NCI-H345 treated with DMSO at 0.1 percent for 48 hours (cell line): Measurements from ENCODE around the gene ZNF513.

Source experiments
- DNase-seq: peaks from one replicate; lab custom pipeline; 2025; ENCODE audit not compliant: unreplicated experiment; lab: John Stamatoyannopoulos, UW

The ZNF513 gene

DNA sequence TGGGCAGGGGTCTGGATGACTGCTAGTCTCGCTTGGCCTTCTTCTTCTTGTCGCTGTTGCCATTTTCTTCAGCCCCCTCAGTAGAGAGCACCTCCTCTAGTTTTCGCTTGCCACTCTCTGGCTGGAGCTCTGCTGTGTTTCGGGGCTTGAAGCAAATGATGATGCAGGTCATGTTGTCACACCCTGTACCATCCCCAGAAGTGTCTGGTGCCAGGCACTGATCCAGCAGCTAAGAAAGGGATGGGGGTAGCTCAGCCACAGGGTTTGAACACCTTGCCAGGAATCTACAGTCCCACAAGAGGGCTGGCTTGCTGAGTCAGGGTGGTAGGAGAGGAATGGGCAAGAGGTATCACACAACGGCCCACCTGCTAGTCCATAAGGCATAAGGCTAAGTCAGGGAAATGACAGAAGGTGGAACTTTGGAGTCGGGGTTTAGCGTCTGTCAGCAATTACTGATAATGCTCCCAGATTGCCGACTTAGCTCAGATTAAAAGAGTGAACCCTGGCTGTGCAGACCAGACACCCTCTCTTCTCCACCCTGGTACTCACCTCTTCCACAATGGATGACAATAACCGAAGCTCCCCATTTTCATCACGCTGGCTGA, 1.1 kb upstream of the ZNF513 start:
- no peak for DNase-seq

DNA sequence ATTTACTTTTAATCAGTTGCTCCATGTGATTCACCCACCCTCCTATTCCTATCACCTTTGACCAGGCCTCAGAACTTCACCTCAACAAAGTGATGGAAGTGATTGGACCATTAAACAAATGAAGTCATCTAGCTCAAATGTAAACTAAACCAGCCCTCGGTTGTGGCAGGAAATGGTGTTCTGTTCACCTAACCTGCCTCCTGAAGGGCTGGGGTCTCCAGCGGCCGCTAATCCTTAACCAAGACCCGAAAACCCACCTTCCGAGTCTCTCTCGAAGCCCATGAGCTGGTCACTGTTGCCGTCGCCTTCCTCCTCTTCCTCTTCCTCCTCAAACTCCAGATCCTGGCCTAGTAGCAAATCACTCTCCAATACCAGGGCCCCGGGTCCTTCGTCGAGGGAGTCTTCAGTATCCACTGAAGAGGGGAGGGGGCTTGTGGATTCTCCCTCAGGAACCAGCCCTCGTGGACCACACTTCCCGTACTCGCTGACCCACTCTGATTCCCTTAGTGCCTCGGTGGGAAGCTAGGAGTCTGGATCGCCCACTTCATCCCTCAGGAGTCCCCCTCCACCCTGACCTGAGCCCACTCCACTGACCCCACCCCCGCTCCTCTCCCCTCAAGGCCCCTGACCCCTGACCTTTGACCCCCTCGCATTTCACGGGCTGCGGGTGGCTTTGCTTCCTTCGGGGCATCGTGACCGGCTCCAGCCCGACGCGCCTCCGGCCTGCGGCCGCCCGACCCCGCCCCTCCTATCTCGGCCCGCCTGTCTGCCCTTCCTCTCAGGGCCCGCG, 503 bp downstream of the ZNF513 start:
- no peak for DNase-seq

DNA sequence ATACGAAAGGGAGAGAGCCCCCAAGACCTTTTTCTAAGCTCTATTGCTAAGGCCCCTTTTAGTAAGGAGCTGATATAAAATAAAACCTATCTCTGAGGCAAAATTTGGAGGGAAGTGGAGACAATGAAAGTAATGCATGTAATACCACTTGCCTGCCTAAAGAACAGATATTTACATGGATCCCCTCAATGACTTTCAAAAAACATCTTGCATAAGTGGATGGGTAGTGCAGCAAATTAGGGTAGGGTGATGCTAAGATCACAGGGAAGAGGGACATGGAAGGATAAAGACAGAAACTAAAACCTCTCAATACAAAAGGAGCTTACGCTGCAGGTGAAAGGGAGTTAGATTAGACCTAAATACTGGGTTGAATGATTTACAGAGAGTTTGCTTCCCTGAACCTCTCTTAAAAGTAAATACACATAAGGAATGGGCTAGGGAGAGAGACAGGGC, 1.1 kb downstream of the ZNF513 start:
- no peak for DNase-seq

DNA sequence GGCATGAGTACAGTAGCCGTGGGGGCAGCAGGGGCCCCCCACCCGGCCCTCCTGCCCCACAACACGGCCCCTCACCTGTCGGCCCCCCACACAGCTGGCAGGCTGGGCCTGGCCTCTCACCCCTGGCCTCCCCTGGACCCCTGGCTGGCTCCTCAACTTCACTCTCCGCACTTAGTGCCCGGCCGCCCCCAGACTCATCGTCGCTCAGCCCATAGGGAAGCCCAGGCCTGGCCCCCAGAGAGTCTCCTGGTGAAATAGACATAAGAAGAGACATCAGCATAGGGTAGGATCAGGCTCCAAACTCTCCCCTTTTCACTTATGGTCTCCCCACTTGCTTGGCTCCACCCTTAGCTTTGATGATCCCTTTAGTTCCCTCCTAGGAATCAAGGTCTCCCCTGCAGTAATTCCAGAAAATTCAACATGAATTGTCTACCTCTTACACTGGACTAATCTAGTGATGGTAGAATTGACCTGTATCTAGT, 1.7 kb downstream of the ZNF513 start:
- no peak for DNase-seq

DNA sequence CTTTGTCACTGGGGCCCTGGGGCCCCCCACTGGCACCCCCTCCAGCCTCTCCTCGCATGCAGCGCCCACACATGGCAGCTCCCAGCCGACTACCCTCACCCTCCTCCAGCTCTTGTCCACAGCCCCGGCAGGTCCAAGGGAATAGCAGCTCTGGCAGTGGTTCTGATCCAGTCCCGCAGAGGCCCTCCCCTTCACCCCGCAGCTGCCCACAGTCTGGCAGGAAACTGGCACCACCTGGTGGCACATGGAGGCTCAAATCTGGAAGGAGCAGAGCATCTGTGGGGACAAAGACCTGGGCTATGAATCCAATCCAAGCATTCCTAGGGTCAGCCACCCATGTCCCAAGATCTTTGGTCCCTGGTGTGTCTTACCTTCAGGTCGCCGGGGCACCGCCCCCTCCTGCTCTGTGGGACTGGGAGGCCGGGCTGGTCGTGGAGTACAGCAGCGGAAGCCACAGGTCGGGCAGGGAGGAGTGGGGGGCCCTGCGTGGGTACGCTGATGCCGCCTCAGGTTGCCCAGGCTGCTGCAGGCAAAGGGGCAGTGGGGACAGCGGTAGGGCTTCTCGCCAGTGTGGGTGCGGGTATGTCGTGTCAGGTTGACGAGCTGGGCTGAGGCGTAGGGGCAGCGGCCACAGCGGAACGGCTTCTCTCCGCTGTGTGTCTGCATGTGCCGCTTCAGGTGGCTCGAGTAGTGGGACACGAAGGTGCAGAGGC, 2.3 kb downstream of the ZNF513 start:
- no peak for DNase-seq

DNA sequence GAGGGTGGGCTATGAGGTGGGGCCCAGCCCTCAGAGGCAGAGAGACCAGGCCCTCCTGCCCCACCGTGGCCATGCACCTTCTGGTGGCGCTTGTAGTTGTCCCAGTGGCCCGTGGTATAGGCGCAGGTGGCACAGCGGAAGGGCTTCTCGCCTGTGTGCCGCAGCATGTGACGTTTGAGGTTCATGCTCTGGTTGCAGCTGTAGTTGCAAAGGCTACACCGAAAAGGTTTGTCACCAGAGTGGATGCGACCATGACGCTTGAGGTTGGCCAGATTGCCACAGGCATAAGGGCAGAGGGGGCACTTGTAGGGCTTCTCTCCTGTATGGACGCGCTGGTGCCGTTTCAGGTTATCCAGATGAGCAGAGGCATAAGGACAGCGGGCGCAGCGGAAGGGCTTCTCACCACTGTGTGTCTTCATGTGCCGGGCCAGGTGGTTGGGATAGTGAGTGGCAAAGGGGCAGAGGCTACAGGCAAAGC, 2.9 kb downstream of the ZNF513 start:
- no peak for DNase-seq

- no peak for DNase-seq
These were observed 3.5 kb downstream of the ZNF513 start for GRCh38 chr2:27376866-27377617.

GRCh38 chr2:27376151-27376865, 4.2 kb downstream of the ZNF513 start:
- no peak for DNase-seq

GRCh38 chr2:27375513-27376099, 4.9 kb downstream of the ZNF513 start:
- DNase-seq, result no peak

DNA sequence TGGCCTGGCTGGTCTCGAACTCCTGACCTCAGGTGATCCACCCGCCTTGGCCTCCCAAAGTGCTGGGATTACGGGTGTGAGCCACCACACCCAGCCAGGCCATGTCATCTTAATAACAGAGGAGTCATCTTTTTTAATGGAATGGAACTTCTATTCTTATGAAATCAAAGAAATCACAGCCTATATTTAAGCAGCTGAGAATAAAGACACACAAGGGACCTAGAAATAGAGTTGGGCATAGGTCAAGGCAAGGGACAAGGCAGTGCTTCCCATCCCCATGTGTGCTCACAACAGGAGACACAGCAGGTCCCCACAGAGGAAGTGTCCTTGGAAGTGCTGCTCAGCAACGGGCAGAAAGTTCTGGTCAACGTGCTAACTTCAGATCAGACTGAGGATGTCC, 7.0 kb downstream of the ZNF513 start:
- no peak for DNase-seq

- no peak for DNase-seq
These were observed 7.6 kb downstream of the ZNF513 start for GRCh38 chr2:27372937-27373336.

DNA sequence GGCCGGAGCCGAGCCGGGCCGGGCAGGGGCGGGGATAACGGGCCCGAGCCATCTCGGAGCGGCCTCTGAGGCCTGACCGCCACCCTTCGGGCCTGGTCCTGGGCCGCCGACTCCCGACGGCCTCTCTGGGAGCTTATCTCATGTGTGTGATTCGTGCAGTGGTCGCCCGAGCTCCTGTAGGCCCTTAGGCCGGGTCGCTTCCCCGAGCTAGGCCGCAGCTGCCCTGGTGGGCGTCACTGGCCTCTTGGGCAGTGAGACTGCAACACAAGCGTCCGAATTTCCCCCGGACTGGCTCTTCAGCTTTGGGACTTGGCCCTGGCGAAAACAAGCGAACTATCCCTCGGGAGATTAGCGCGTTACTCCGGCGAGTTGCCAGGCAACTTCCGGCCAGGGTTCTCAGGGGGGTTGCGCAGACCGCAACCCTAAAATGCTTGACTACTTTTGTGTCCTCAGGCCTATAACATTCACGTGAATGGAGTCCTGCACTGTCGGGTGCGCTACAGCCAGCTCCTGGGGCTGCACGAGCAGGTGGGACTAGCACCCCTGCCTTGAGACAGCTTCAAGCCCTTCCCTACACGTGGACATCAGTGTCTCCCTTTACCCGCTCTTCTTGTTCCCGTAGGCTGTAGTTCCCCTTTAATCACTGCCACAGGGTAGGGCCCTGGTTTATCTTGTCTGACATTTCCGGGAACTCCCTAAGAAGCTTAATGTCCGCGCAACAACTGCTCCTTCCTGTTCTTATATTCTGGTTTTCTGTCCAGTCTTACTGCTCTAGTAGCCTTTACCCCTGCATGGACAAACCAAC, 9.5 kb downstream of the ZNF513 start:
- DNase-seq, result no peak

- peak; percentile 99 for DNase-seq
These were observed 10.3 kb downstream of the ZNF513 start, which contains the start of the genes EIF2B4 and SNX17 for GRCh38 chr2:27370026-27370815. Gene EIF2B4 (minus strand): TSS chr2:27370338. CDS start chr2:27370314, 24 bp downstream. Gene SNX17 (plus strand): TSS chr2:27370616. CDS start chr2:27370744, 128 bp downstream.

- DNase-seq, result no peak
These were observed 11.0 kb downstream of the ZNF513 start for GRCh38 chr2:27369471-27370025.

DNA sequence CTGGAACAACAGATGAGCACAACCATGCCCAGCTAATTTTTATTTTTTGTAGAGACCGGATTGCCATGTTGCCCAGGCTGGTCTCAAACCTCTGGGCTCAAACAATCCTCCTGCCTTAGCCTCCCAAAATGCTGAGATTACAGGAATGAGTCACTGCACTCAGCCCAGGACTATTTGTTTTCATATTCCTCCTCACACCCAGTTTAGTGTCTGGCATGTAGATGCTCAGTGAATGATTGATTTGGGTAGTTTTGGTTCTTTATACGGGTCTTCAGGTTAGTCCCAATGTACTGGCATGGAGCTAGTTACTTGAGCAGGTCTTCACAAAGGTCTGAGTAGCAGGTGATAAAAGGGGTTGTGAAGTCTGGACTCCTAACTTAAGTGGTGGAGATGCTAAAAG, 16.6 kb downstream of the ZNF513 start:
- DNase-seq, result no peak

GRCh38 chr2:27362678-27363420, 17.7 kb downstream of the ZNF513 start:
- DNase-seq, result no peak
